ENCODE results near the gene DNAH5. TPM values are rescaled to one million over a fixed set of nuclear protein-coding genes. Genes with fewer than 3 reads are reported as not detected.

DNAH5 gene, protein sequence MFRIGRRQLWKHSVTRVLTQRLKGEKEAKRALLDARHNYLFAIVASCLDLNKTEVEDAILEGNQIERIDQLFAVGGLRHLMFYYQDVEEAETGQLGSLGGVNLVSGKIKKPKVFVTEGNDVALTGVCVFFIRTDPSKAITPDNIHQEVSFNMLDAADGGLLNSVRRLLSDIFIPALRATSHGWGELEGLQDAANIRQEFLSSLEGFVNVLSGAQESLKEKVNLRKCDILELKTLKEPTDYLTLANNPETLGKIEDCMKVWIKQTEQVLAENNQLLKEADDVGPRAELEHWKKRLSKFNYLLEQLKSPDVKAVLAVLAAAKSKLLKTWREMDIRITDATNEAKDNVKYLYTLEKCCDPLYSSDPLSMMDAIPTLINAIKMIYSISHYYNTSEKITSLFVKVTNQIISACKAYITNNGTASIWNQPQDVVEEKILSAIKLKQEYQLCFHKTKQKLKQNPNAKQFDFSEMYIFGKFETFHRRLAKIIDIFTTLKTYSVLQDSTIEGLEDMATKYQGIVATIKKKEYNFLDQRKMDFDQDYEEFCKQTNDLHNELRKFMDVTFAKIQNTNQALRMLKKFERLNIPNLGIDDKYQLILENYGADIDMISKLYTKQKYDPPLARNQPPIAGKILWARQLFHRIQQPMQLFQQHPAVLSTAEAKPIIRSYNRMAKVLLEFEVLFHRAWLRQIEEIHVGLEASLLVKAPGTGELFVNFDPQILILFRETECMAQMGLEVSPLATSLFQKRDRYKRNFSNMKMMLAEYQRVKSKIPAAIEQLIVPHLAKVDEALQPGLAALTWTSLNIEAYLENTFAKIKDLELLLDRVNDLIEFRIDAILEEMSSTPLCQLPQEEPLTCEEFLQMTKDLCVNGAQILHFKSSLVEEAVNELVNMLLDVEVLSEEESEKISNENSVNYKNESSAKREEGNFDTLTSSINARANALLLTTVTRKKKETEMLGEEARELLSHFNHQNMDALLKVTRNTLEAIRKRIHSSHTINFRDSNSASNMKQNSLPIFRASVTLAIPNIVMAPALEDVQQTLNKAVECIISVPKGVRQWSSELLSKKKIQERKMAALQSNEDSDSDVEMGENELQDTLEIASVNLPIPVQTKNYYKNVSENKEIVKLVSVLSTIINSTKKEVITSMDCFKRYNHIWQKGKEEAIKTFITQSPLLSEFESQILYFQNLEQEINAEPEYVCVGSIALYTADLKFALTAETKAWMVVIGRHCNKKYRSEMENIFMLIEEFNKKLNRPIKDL (N-terminal part only)
- under 1 TPM; 0.36 to 0.98 (median 0.70) TPM for total RNA-seq
- long read RNA-seq, donor 1, result 0 reads
- long read RNA-seq, donor 2, result 0 reads

- no peaks in the 10 kb centered on the region for H3K4me1 ChIP-seq (ENCODE audit: low read depth)
- H3K9me3 ChIP-seq, result no peaks in the 10 kb centered on the region
- intact Hi-C loops (cut with DNase I, micrococcal nuclease), result no loop called here
- no peak within 1 kb of the TSS for H3K4me3 ChIP-seq
- DNase-seq, result no peak
- ATAC-seq, result no peak
- no peaks in the 10 kb centered on the region for H3K36me3 ChIP-seq (ENCODE audit: low read depth)
- TF ChIP-seq, protein P1, sequence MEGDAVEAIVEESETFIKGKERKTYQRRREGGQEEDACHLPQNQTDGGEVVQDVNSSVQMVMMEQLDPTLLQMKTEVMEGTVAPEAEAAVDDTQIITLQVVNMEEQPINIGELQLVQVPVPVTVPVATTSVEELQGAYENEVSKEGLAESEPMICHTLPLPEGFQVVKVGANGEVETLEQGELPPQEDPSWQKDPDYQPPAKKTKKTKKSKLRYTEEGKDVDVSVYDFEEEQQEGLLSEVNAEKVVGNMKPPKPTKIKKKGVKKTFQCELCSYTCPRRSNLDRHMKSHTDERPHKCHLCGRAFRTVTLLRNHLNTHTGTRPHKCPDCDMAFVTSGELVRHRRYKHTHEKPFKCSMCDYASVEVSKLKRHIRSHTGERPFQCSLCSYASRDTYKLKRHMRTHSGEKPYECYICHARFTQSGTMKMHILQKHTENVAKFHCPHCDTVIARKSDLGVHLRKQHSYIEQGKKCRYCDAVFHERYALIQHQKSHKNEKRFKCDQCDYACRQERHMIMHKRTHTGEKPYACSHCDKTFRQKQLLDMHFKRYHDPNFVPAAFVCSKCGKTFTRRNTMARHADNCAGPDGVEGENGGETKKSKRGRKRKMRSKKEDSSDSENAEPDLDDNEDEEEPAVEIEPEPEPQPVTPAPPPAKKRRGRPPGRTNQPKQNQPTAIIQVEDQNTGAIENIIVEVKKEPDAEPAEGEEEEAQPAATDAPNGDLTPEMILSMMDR (IDR thresholded peaks at IDR 0.05), result no peak
Measured at GRCh38 chr5:13944560-13945199, at the start of gene DNAH5. TSS of gene DNAH5 (minus strand) at chr5:13944688. CDS start at chr5:13944438, 250 bp downstream.

GRCh38 chr5:13993926-13994325 lies 49.4 kb upstream of the DNAH5 start:
- intact Hi-C loops (cut with DNase I, micrococcal nuclease), result no loop called here
- no peak for ATAC-seq

GRCh38 chr5:13992795-13993194 lies 48.3 kb upstream of the DNAH5 start:
- DNase-seq, result no peak
- intact Hi-C loops (cut with DNase I, micrococcal nuclease), result no loop called here
- no peak for ATAC-seq
- H3K36me3 ChIP-seq (ENCODE audit: low read depth), result no peaks in the 10 kb centered on the region
- peaks cover 6% of the 10 kb centered on the region for H3K9me3 ChIP-seq
- H3K4me3 ChIP-seq, result no peak overlapping the region
- H3K4me1 ChIP-seq (ENCODE audit: low read depth), result no peaks in the 10 kb centered on the region
- TF ChIP-seq, protein P1 (IDR thresholded peaks at IDR 0.05), result no peak

More at GRCh38 chr5:13993926-13994325, 49.4 kb upstream of the DNAH5 start:
- H3K4me3 ChIP-seq, result no peak overlapping the region
- H3K9me3 ChIP-seq, result peaks cover 9% of the 10 kb centered on the region
- no peaks in the 10 kb centered on the region for H3K36me3 ChIP-seq (ENCODE audit: low read depth)
- DNase-seq, result no peak
- TF ChIP-seq, protein P1 (IDR thresholded peaks at IDR 0.05), result no peak
- no peaks in the 10 kb centered on the region for H3K4me1 ChIP-seq (ENCODE audit: low read depth)

DNA sequence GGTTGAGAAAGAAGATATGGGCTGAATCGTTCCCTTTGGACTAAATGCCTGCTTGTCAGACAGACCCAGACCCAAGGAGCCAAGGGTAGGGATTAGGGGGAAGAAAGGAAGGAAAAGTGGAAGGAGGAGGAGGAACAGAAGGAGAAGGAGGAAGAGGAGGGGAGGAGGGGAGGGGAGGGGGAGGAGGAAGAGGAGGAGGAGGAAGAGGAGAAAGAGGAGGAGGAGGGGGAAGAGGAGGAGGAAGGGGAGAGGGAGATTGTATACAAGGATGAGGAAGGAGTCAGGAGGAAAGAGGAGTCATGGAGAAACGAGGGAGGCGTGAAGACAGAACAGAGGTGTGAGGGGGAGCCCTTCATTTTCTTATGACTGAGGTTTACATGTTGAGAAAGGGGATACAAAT lies 46.9 kb upstream of the DNAH5 start:
- TF ChIP-seq, protein P1 (IDR thresholded peaks at IDR 0.05), result no peak
- DNase-seq, result no peak
- Histone ChIP-seq H3K9me3 (no peaks in the 10 kb centered on the region), H3K36me3 (ENCODE audit: low read depth) (no peaks in the 10 kb centered on the region), H3K4me1 (ENCODE audit: low read depth) (no peaks in the 10 kb centered on the region), H3K4me3 (no peak overlapping the region)
- intact Hi-C loops (cut with DNase I, micrococcal nuclease), result no loop called here
- ATAC-seq, result no peak

- TF ChIP-seq, protein P1 (IDR thresholded peaks at IDR 0.05), result no peak
- intact Hi-C loops (cut with DNase I, micrococcal nuclease), result no loop called here
- DNase-seq (no peak), ATAC-seq (no peak)
- Histone ChIP-seq H3K9me3 (no peaks in the 10 kb centered on the region), H3K36me3 (ENCODE audit: low read depth) (no peaks in the 10 kb centered on the region), H3K4me1 (ENCODE audit: low read depth) (no peaks in the 10 kb centered on the region), H3K4me3 (no peak overlapping the region)
Measured at GRCh38 chr5:13990896-13991295, 46.4 kb upstream of the DNAH5 start.

All from mucosa of descending colon (tissue), 3 donors.